Astrocyte (in vitro differentiated cells and primary cell): ENCODE results near the gene C1orf116. TPM values are rescaled to one million over a fixed set of nuclear protein-coding genes. Genes with fewer than 3 reads are reported as not detected.

ENCODE experiments used
- DNase-seq: peaks from one replicate; pipeline ENCODE4 v3.0.0-alpha.2; 2010; ENCODE audit warnings: low read depth
- FAIRE-seq: peaks from 2 replicates; lab custom pipeline; 2011; peaks lifted over from hg19 to GRCh38; lab: Jason Lieb, UNC
- H2AFZ ChIP-seq: 2 replicates; pipeline ENCODE4 v1.6.0; 2012; ENCODE audit warnings: low read depth, low read length, inconsistent platforms
- H3K27ac ChIP-seq: 2 replicates; pipeline ENCODE4 v1.5.1; 2011; ENCODE audit warnings: low read depth, low read length, inconsistent platforms
- H3K27me3 ChIP-seq: 2 replicates; pipeline ENCODE4 v1.6.0; 2011; ENCODE audit warnings: low read length, inconsistent platforms; ENCODE audit not compliant: insufficient read depth
- H3K36me3 ChIP-seq: 2 replicates; pipeline ENCODE4 v1.5.1; 2011; ENCODE audit warnings: low read length, inconsistent platforms; ENCODE audit not compliant: insufficient read depth
- H3K4me1 ChIP-seq: 2 replicates; pipeline ENCODE4 v1.5.1; 2011; ENCODE audit warnings: low read length, inconsistent platforms; ENCODE audit not compliant: insufficient read depth
- H3K4me2 ChIP-seq: 2 replicates; pipeline ENCODE4 v1.6.0; 2012; ENCODE audit warnings: low read length, inconsistent platforms
- H3K4me3 ChIP-seq: 2 replicates; pipeline ENCODE4 v1.5.1; 2011; ENCODE audit warnings: low read depth, mild to moderate bottlenecking, low read length, inconsistent platforms; ENCODE audit not compliant: insufficient read depth
- H3K79me2 ChIP-seq: 2 replicates; pipeline ENCODE4 v1.6.0; 2012; ENCODE audit warnings: mild to moderate bottlenecking, low read length, inconsistent platforms; ENCODE audit not compliant: insufficient read depth
- H3K9ac ChIP-seq: 2 replicates; pipeline ENCODE4 v1.6.0; 2012; ENCODE audit warnings: mild to moderate bottlenecking, low read length, inconsistent platforms
- H3K9me3 ChIP-seq: 2 replicates; pipeline ENCODE4 v1.5.1; 2012; ENCODE audit warnings: low read depth, mild to moderate bottlenecking, low read length, inconsistent platforms; ENCODE audit not compliant: insufficient read depth
- H4K20me1 ChIP-seq: 2 replicates; pipeline ENCODE4 v1.6.0; 2012; ENCODE audit warnings: low read length, inconsistent platforms; ENCODE audit not compliant: insufficient read depth
- H3K27ac Mint-ChIP-seq: one replicate; pipeline ENCODE4 v1.8.0; 2021; ENCODE audit warnings: mild to moderate bottlenecking, mixed read lengths; ENCODE audit not compliant: unreplicated experiment
- H3K27me3 Mint-ChIP-seq: one replicate; pipeline ENCODE4 v1.8.0; 2021; ENCODE audit warnings: low read depth, mixed read lengths; ENCODE audit not compliant: unreplicated experiment
- H3K36me3 Mint-ChIP-seq: one replicate; pipeline ENCODE4 v1.8.0; 2021; ENCODE audit warnings: low read depth, mixed read lengths; ENCODE audit not compliant: unreplicated experiment
- H3K4me1 Mint-ChIP-seq: one replicate; pipeline ENCODE4 v1.8.0; 2021; ENCODE audit warnings: low read depth, mixed read lengths; ENCODE audit not compliant: unreplicated experiment
- H3K4me3 Mint-ChIP-seq: one replicate; pipeline ENCODE4 v1.8.0; 2021; ENCODE audit warnings: mild to moderate bottlenecking, moderate library complexity, mixed read lengths; ENCODE audit not compliant: unreplicated experiment
- H3K9me3 Mint-ChIP-seq: one replicate; pipeline ENCODE4 v1.8.0; 2021; ENCODE audit warnings: mild to moderate bottlenecking, mixed read lengths; ENCODE audit not compliant: unreplicated experiment
- EZH2 ChIP-seq: IDR thresholded peaks from 2 replicates; pipeline ENCODE4 v1.6.1; 2012; ENCODE audit warnings: mild to moderate bottlenecking, low read length, inconsistent platforms; ENCODE audit not compliant: insufficient read depth
- total RNA-seq: library from RNA; stranded (reverse); gene quantifications from 2 replicates; pipeline ENCODE4 v1.2.1, GENCODE V29; 2021
- TF ChIP-seq, protein P1 (sequence below): IDR thresholded peaks from 2 replicates; pipeline ENCODE4 v1.5.1; 2011; ENCODE audit warnings: low read depth, mild to moderate bottlenecking, inconsistent platforms, low read length, moderate library complexity; ENCODE audit not compliant: insufficient read depth

C1orf116 gene
- total RNA-seq, 1 donor from 2014 or later, result 0.86 TPM

DNA sequence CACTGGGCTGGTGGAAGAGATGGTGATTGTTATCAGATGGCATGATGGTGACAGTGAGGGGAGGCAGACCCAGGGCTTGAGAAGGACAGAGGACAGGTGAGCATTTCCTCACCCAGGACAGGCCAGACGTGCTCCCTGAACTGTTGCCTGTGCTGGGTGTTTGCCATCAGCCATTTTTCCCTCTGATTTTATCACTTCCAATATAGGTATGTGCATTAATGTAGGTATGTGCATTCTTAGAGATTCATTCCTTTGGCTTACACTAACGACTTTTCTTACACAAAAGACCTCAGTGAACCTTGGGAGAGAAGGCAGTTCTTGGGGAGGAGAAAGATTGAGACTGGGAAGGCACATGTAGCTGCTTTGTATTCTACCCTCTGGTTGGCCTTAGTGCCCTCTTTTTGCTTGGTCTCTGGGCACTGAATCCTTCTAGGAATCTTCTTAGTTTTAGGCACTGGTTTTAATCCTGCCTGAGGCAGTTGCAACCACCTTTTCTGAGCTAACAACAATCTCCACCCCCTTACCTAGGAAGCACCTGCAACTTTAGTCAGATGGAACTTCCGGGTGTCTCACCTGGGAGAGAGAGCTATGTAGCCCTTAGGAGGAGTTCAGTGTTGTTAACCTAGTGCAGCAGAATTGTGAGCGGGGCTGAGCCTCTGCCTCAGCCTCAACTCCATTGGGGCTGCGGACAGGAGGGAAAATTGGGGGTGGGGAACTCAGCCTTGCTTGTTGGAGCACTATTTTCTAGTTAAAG, 30.9 kb downstream of the C1orf116 start:
- DNase-seq (no peak), FAIRE-seq (no peak)
- no peaks in the 10 kb centered on the region for H3K27me3 ChIP-seq
- H3K4me1 Mint-ChIP-seq, result peaks cover 6% of the 10 kb centered on the region
- H3K4me3 ChIP-seq, result no peak overlapping the region
- H3K27ac Mint-ChIP-seq, result no peak overlapping the region
- H3K36me3 Mint-ChIP-seq, result no peaks in the 10 kb centered on the region
- no peaks in the 10 kb centered on the region for H3K36me3 ChIP-seq
- no peaks in the 10 kb centered on the region for H3K9me3 ChIP-seq
- no peak overlapping the region for H3K4me2 ChIP-seq
- H3K9me3 Mint-ChIP-seq, result no peaks in the 10 kb centered on the region
- H3K27me3 Mint-ChIP-seq, result no peaks in the 10 kb centered on the region
- H2AFZ ChIP-seq, result no peak overlapping the region
- no peak overlapping the region for H3K4me3 Mint-ChIP-seq
- H4K20me1 ChIP-seq, result no peaks in the 10 kb centered on the region
- no peak overlapping the region for H3K9ac ChIP-seq
- TF ChIP-seq, protein P1, sequence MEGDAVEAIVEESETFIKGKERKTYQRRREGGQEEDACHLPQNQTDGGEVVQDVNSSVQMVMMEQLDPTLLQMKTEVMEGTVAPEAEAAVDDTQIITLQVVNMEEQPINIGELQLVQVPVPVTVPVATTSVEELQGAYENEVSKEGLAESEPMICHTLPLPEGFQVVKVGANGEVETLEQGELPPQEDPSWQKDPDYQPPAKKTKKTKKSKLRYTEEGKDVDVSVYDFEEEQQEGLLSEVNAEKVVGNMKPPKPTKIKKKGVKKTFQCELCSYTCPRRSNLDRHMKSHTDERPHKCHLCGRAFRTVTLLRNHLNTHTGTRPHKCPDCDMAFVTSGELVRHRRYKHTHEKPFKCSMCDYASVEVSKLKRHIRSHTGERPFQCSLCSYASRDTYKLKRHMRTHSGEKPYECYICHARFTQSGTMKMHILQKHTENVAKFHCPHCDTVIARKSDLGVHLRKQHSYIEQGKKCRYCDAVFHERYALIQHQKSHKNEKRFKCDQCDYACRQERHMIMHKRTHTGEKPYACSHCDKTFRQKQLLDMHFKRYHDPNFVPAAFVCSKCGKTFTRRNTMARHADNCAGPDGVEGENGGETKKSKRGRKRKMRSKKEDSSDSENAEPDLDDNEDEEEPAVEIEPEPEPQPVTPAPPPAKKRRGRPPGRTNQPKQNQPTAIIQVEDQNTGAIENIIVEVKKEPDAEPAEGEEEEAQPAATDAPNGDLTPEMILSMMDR, result no peak
- TF ChIP-seq EZH2, result no peak
- no peaks in the 10 kb centered on the region for H3K4me1 ChIP-seq
- no peak overlapping the region for H3K27ac ChIP-seq
- H3K79me2 ChIP-seq, result no peaks in the 10 kb centered on the region

DNA sequence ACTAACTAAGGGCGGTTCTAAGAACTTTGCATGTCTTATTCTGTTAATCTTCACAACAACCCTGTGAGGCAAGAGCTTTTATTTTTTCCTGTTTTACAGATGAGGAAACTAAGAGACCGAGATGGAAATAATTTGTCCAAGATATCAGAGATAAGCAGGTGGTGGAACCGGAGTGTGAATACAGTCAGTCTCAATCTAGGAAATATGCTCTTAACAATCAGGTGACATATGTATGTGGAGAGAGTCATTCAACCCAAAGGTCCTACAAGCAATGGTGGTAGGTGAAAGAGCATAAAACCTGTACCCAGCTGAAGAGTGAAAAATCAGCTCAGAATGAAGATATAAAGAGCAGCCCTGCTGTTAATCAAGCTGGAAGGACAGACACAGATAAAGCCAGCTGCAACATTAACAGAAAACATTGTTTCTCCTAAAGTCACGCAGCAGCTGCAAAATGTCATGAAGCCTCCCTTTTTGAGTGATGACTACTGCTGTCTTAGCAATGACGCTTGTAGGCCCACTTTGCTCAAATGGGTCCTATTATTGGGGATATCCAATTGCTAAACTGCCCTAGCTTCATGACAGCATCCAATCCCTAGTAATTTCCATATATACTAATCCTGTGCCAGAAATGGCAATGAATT, 31.8 kb downstream of the C1orf116 start:
- Mint-ChIP-seq H3K27me3 (no peaks in the 10 kb centered on the region), H3K4me3 (no peak overlapping the region), H3K27ac (no peak overlapping the region), H3K36me3 (no peaks in the 10 kb centered on the region), H3K4me1 (peaks cover 6% of the 10 kb centered on the region), H3K9me3 (no peaks in the 10 kb centered on the region)
- no peaks in the 10 kb centered on the region for H4K20me1 ChIP-seq
- H3K9ac ChIP-seq, result no peak overlapping the region
- TF ChIP-seq, protein P1, result no peak
- TF ChIP-seq EZH2, result no peak
- no peaks in the 10 kb centered on the region for H3K79me2 ChIP-seq
- H3K4me3 ChIP-seq, result no peak overlapping the region
- no peaks in the 10 kb centered on the region for H3K4me1 ChIP-seq
- H3K9me3 ChIP-seq, result no peaks in the 10 kb centered on the region
- H2AFZ ChIP-seq, result no peak overlapping the region
- FAIRE-seq, result no peak
- H3K36me3 ChIP-seq, result no peaks in the 10 kb centered on the region
- no peak for DNase-seq
- no peak overlapping the region for H3K27ac ChIP-seq
- no peak overlapping the region for H3K4me2 ChIP-seq
- H3K27me3 ChIP-seq, result no peaks in the 10 kb centered on the region

DNA sequence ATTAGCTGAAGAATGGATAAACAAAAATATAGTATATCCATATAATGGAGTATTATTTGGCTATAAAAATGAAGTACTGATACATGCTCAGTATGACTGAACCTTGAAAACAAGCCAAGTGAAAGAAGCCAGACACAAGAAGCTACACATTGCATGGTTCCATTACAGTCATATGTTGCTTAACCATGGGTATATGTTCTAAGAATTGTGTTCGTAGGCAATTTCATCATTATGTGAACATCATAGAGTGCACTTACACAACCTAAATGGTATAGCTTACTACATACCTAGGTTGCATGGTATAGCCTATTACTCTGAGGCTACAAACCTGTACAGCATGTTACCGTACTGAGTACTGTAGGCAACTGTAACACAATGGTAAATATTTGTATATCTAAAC, 33.7 kb downstream of the C1orf116 start:
- FAIRE-seq, result no peak
- Histone ChIP-seq H3K36me3 (no peaks in the 10 kb centered on the region), H3K4me1 (no peaks in the 10 kb centered on the region), H3K9ac (no peak overlapping the region), H3K4me3 (no peak overlapping the region), H3K27me3 (no peaks in the 10 kb centered on the region), H3K79me2 (no peaks in the 10 kb centered on the region), H3K27ac (no peak overlapping the region), H3K9me3 (no peaks in the 10 kb centered on the region), H4K20me1 (no peaks in the 10 kb centered on the region), H3K4me2 (no peak overlapping the region), H2AFZ (no peak overlapping the region)
- Mint-ChIP-seq H3K27me3 (no peaks in the 10 kb centered on the region), H3K27ac (no peak overlapping the region), H3K36me3 (no peaks in the 10 kb centered on the region), H3K9me3 (no peaks in the 10 kb centered on the region), H3K4me1 (no peaks in the 10 kb centered on the region), H3K4me3 (no peak overlapping the region)
- no peak for DNase-seq
- TF ChIP-seq, protein P1, result no peak
- TF ChIP-seq EZH2, result no peak
